22Rv1 (cell line): ENCODE data around the gene ATP1B2.
A peak's percentile ranks its signal among the peaks of the same experiment; 100 is the strongest.

ENCODE experiments used
- H3K27ac ChIP-seq: fragments of 450-650 bp; 2 replicates; pipeline ENCODE4 v1.5.1; 2017
- CTCF ChIP-seq: fragments of 450-650 bp; IDR thresholded peaks from 2 replicates; pipeline ENCODE4 v1.5.1; 2017; ENCODE audit warnings: mild to moderate bottlenecking
- ZFX ChIP-seq: fragments of 450-650 bp; IDR thresholded peaks from 2 replicates; pipeline ENCODE4 v1.6.1; 2017; ENCODE audit warnings: antibody characterized with exemption, borderline replicate concordance

ATP1B2 gene

GRCh38 chr17:7650509-7651096 lies at the start of gene ATP1B2:
Gene ATP1B2 (plus strand): TSS chr17:7650926. CDS start chr17:7651519, 593 bp downstream.
- TF ChIP-seq CTCF (no peak), ZFX (no peak)
- H3K27ac ChIP-seq = no peak within 1 kb of the TSS

GRCh38 chr17:7606280-7606679 lies 44.4 kb upstream of the ATP1B2 start:
- TF ChIP-seq CTCF (no peak), ZFX (no peak)
- H3K27ac ChIP-seq = no peak overlapping the region

- TF ChIP-seq CTCF (no peak), ZFX (no peak)
- peak overlapping the region; percentile 28; the same call in 1 of the 2 replicates for H3K27ac ChIP-seq
These were observed 40.1 kb upstream of the ATP1B2 start for GRCh38 chr17:7610641-7611040.

DNA sequence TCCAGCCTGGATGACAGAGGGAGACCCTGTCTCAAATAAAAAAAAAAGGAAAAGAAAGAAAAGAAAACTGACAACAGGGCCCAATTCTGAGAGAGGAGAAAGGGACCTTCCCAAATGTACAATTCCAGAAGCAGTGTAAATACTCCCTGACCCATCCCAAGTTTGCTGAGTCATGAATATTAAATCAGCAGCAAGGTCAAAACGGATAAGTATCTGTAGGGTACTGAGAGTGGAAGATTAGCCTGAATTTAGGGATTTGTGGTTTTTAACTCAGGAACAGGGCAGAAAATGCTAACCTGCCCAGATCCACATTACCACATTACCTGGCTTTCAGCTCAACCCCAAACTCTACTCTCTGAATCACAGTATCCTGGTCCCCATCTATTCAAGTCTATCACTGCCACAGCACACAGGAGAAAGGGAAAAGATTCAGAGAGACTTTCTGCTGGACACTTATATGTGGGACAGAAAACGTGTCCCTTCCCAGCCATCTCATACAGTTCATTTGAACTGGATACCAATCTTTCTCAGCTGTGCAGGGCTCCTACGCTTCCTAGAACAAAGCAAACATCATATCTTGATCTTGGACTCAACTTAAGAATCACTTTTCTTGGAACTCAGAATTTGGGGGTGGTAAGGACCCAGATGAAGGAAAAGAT lies 39.0 kb upstream of the ATP1B2 start:
- peak overlapping the region; percentile 19; the same call in 1 of the 2 replicates for H3K27ac ChIP-seq
- TF ChIP-seq CTCF = no peak
- TF ChIP-seq ZFX = no peak

DNA sequence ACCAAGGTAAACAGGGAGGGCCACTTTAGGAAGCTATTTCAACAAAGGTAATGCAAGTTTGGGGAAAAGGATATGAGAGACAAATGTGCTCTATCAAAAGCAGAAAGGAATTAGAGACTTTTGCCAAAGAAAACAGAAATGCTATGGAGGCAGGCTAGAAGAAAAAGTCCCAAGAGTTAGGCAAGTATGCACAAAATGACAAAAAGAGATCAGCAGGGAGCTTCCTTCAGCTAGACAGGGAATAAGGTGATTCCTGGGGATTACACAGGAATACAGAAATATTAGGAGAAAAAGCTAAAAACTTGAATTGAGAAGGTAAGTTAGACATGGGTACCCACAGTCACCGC lies 38.5 kb upstream of the ATP1B2 start:
- TF ChIP-seq CTCF (no peak), ZFX (no peak)
- H3K27ac ChIP-seq = 0 out of 2 replicates have a peak overlapping the region, but pooled peaks have one; percentile 19

DNA sequence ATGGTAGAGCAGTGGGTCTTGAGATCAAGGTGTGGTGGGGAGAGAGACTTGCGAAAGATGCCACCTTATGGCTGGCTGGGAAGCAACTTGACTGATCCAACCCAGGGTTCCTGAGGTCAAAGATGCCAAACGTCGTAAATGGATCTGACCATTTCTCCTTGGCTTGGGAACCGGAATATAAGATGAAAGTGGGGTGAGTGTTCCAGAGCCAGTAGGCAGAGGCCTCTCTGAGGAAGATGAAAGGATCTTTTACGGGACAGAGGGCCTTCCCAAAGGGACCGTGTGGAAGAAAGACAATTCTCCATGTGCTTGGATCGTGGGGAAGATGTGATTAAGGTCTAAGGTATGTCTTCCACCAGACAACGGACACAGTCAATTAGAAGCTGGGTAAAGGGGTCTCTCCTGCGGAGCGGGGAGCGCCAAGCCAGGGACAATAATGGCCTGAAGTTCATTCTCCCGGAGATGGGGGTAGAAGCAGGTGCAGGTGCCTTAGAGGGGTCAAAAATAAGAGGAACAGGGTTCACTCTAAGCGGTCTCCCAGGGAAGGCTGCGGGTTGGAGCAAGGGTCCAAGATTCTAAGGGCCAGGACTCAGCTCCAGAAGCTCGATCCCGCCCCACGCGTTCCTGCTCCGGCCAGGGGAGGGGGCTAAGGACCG lies 36.8 kb upstream of the ATP1B2 start:
- H3K27ac ChIP-seq = peak overlapping the region; percentile 91
- TF ChIP-seq ZFX (no peak), CTCF (no peak)
